ENCODE results near the gene DHH.

DNA sequence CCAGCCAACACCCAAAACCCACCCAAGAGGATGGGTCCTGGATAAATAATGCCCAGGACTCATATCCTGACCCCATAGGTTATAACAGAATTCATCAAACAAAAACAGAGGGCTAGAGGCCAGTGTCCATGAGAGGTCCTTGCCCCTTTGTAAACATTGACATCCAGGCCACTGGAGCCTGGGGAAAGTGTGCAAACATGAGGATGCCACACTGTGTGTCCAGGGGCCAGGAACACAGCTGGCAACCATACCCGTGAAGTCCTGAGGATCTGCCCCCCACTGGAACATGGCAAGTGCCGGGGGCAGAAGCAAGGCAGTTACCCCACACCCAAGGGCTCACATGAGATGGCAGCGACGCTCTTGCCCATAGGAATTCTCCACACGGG lies 29.8 kb downstream of the DHH start:
- TF ChIP-seq, protein P1, sequence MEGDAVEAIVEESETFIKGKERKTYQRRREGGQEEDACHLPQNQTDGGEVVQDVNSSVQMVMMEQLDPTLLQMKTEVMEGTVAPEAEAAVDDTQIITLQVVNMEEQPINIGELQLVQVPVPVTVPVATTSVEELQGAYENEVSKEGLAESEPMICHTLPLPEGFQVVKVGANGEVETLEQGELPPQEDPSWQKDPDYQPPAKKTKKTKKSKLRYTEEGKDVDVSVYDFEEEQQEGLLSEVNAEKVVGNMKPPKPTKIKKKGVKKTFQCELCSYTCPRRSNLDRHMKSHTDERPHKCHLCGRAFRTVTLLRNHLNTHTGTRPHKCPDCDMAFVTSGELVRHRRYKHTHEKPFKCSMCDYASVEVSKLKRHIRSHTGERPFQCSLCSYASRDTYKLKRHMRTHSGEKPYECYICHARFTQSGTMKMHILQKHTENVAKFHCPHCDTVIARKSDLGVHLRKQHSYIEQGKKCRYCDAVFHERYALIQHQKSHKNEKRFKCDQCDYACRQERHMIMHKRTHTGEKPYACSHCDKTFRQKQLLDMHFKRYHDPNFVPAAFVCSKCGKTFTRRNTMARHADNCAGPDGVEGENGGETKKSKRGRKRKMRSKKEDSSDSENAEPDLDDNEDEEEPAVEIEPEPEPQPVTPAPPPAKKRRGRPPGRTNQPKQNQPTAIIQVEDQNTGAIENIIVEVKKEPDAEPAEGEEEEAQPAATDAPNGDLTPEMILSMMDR (IDR thresholded peaks at IDR 0.05): no peak
- TF ChIP-seq POLR2A (IDR thresholded peaks at IDR 0.05; ENCODE audit: low read depth) (no peak), POLR2AphosphoS5 (IDR thresholded peaks at IDR 0.05) (no peak)
